Suppressor macrophage (primary cell): ENCODE results near the gene ADISSP.
"Not testable (repeated sequence)": the region's sequence is repeated elsewhere in the genome, so short reads cannot be mapped to it uniquely, and the experiment has no call there.

Experiments used
- DNase-seq, 4 experiments: peaks; one replicate each; pipeline ENCODE4 v3.0.0-alpha.2; 2020 to 2022

The ADISSP gene

DNA sequence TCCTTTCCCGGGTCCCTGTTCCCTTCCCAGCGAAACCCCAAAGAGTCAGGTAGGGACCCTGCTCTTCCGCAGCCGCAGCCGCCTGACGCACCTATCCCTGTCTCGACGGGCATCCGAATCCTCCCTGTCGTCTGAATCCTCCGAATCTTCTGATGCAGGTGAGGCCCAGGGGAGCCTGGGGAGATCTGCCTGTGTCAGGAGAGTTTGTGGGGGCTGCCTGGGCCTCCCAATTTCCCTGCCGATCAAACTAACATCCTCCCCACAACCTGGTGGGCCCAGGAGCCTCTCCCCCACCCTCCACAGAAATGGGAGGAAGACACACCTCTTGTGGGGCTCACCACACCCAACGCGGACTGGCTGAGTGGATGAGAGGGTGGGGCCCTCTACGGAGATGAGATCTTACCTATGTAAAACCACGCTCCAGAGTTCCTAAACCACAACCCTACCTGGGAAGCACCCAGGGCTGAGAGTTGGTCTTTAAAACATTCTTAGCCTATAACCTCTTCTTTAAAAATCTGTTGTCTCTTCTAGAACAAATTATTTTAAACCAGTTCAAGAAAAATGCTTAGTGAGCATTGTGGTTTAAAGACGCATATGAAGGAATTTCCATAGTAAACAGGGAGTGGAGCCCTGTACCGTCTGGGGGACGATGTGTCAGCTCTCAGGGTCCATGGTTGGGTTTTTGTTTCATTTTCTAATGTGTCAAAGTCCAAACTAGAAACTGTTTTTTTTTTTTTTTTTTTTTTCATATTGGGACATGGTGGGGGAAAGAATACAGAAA, 30.2 kb upstream of the ADISSP start:
- DNase-seq: no peak

GRCh38 chr20:3797226-3797545, 29.6 kb upstream of the ADISSP start:
- no peak for DNase-seq

- DNase-seq: no peak
These were observed 29.1 kb upstream of the ADISSP start for GRCh38 chr20:3796477-3797225.

DNA sequence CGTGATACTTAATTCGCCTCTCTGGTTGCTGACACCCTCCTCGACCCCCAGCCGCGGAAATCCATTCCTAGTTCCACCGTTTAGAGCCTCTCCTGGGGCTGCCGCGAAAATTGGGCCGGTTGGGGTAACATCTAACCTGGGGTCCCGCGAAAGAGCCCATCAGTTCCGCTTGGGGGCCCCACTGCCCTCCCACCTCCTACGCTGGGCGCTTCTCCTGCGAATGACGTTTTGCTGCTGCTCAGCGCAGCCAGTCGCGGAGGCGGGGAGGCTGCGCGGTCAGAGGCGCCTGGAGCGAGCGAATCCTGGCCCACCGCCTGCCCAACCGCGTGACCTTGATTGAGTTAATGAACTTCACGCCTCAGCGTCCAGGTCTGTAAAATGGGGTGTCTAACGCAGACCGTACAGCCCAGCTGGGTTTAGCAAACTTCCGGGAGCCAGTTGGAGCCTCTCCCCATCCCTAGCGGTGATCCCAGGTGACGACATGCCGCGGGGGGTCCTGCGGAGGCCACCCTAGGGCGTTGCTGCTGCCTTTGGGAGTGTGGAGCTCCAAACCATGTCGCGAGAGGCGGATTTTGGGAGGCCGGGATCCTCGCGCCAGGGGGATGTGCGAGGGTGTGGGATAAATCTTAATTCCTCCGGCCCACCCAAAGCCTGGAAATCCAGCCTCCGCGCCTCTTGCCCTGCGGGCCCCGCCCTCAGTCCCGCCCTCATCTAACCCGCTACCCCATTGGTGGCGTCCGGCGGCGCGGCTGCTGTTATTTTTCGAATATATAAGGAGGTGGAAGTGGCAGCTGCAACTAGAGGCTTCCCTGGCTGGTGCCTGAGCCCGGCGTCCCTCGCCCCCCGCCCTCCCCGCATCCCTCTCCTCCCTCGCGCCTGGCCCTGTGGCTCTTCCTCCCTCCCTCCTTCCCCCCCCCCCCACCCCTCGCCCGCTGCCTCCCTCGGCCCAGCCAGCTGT, 28.2 kb upstream of the ADISSP start, which contains the start of gene CDC25B:
Gene CDC25B, plus strand, starts transcription at position 800 of the 958 bp plus-strand sequence. CDS start 222 bp downstream, outside the sequence.
- DNase-seq: peak; percentile 91 to 95 (median 93)

- DNase-seq: no peak
These were observed 27.3 kb upstream of the ADISSP start for GRCh38 chr20:3794701-3795420.

GRCh38 chr20:3794168-3794567, 26.6 kb upstream of the ADISSP start:
- not testable (repeated sequence) for DNase-seq

DNA sequence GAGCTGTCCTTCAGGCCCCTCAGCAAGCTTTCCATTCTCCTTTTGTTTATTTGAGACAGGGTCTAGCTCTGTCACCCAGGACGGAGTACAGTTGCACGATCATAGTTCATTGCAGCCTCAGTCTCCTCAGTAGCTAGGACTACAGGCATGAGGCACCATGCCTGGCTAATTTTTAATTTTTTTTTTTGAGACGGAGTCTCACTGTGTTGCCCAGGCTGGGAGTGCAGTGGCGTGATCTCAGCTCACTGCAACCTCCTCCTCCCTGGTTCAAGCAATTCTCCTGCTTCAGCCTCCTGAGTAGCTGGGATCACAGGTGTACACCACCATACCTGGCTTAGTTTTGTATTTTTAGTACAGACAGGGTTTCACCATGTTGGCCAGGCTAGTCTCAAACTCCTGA, 21.6 kb upstream of the ADISSP start:
- not testable (repeated sequence) for DNase-seq

- no peak for DNase-seq
These were observed 21.2 kb upstream of the ADISSP start for GRCh38 chr20:3788685-3789155.

GRCh38 chr20:3787324-3788014, 19.9 kb upstream of the ADISSP start:
- DNase-seq: no peak

GRCh38 chr20:3786665-3787323, 19.2 kb upstream of the ADISSP start, which contains the start of gene CENPB:
Gene CENPB, minus strand, starts transcription at chr20:3786740. Its CDS starts 257 bp downstream, at chr20:3786483.
- DNase-seq: peak; percentile 93 to 98 (median 96)

GRCh38 chr20:3786126-3786484, 18.6 kb upstream of the ADISSP start:
- peak; percentile 59 to 78 (median 66) for DNase-seq

DNA sequence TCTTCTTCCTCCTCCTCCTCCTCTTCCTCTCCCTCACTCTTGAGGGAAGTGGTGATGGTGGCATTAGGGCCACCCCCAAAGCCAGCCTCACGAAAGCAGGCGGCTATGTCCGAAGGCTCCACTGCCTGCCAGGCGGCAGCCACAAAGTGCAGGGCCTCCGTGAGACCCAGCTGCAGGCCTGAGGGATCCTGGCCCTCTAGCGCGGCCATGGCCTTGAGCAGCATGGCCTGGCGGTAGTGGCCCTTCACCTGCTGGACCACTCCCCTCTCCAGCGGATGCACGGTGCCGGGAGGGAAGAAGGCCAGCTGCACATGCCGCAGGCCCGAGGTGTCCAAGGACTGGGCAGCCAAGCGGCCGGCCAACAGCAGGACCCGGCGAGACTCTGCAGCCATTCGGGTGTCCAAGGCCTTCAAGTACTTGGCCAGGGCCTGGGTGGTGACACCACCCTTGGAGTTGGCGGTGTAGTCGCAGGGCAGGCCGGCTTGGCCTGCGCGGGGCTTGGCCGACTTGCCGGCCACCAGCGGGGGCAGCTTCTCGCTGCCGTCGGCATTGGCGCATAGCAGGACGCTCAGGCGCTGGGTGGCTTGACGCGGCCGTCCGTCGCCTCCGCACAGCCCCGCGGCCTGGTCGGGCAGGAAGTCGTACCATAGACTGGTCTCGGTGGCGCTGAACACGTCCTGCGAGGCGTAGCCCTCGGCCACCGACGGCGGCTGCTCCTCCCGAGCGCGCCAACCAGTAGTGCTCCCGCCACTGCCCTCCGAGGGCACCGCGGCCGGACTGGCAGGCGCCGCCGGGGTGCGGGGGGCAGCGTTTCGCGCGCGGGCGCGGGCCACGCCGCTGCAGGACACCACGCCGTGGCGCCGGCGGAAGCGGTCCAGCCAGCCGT, 17.9 kb upstream of the ADISSP start:
- no peak for DNase-seq

GRCh38 chr20:3784863-3785239, 17.3 kb upstream of the ADISSP start:
- DNase-seq: no peak

DNA sequence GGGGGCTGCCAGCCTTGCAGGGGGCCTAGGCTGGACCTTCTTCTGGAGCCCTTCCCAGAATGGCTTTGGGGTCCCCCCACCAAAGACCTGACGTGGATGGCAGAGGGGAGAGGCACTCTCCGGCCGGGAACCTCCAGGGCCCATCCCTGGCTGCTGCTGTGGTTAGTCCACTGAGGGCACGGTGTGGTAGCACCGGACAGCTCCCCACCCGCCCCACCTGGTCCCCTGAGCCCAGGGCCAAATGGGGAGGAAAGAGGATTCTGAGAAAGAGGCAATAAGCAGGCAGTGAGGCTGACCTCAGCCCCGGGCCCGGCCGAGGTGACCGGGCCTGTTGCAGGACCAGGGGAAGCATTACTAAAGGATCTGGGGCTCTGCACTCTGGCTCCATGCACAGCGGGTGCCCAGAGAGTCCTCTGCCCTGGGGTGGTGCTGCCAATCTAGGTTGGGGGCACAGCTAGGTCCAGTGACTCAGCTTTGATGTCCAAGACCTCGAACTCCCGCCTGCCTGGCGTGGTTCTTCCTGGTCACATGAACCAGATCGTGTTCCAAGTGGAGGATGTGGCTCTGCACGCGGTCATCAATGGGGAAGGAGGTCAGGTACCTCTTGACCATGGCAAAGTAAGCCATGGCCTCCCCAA, 16.8 kb upstream of the ADISSP start:
- no peak for DNase-seq

- no peak for DNase-seq
These were observed 16.1 kb upstream of the ADISSP start for GRCh38 chr20:3783511-3784195.

DNA sequence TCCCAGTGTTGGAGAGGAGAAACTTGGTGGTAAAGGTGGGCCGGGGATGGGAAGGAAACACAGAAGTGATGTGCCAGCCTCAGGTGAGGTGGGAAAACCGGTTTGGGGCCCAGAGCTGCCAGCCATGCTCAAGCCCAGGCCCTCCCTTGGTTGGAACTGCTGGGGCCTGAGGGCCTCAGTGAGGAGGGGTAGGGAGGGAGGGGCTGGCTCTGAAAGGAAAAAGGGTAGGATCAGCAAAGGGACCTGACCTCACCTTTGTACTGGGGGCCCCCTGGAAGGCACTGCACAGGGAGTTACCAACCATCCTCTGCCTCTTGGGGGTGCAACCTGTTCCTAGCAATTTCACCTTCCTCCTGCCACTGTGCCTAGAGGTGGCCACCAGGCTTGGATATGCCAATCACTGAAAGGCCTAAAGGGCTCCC, 15.5 kb upstream of the ADISSP start:
- no peak for DNase-seq

DNA sequence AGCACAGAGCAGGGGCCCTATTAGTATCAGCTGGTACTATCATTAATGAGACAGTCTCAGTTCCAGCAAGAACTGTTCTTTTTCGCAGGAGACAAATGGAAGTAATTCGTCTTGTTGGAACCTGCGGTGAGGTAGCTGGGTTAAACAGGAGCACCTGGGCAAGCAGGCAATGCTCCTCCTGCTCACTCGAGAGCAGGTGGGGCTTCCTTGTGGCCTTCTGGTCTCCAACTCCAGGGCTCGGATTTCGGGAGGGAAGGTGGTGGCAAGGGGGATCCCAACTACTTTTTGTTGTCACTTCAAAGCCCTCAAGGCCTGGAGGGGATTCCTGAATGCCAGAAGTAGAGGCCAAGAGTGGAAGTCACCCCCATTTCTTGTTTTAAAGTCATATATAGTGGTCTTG, 15.0 kb upstream of the ADISSP start:
- no peak for DNase-seq

GRCh38 chr20:3781153-3781910, 13.8 kb upstream of the ADISSP start, which contains the start of gene SPEF1:
Gene SPEF1, minus strand, starts transcription at chr20:3781448. Its CDS starts 161 bp downstream, at chr20:3781287.
- DNase-seq: peak; percentile 86 to 95 (median 92)
